ENCODE data around the gene CPD.
"Not testable (repeated sequence)": the region's sequence is repeated elsewhere in the genome, so short reads cannot be mapped to it uniquely, and the experiment has no call there.

CPD gene

DNA sequence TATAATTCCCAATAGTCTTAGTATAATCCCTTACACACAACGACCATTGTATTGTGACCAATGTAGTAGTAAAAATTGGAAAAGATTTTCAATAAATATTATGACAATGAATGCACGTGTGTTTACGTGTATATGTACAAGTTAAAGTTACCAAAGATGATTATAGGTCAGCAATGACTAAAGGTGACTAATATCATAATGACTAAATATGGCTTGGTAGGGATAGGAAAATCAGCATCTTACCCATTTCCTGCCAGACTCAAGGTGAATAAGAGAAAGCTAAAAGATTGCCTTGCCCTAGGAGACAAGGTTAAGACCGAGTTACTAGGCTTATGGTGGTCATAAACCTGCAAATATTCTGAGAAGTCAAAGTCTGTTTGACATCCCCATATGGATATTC, 34.4 kb downstream of the CPD start:
- no peaks in the 10 kb centered on the region for H3K9me3 ChIP-seq (replicated peaks; ENCODE audit: low read length)
- no peaks in the 10 kb centered on the region for H3K27me3 ChIP-seq (ENCODE audit: control insufficient read depth, insufficient read depth, low read length)
- H3K4me2 ChIP-seq (ENCODE audit: low read length): no peak overlapping the region
- H3K4me3 ChIP-seq (ENCODE audit: low read length): no peak overlapping the region
- H3K36me3 ChIP-seq (ENCODE audit: insufficient read depth, low read length): no peaks in the 10 kb centered on the region
- H3K4me1 ChIP-seq (ENCODE audit: control insufficient read depth, insufficient read depth, low read length): peaks cover 7% of the 10 kb centered on the region
- no peak overlapping the region for H3K9ac ChIP-seq (ENCODE audit: low read depth, low read length)

DNA sequence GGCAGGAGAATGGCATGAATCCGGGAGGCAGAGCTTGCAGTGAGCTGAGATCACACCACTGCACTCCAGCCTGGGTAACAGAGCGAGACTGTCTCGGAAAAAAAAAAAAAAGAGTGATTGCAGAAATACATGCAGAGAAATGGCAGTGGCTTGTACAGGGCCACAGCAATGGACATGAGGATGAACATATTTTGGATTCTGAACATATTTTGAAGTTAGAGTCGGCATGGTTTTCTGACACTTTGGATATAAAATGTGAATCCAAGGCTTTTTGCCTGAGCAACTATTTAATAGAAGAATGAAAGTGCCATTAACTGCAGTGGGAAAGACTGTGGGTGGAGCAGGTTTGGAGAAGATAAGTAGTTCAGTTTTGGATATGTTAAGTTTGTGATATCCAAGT, 35.8 kb downstream of the CPD start:
- Histone ChIP-seq H3K36me3 (ENCODE audit: insufficient read depth, low read length) (no peaks in the 10 kb centered on the region), H3K9me3 (replicated peaks; ENCODE audit: low read length) (no peaks in the 10 kb centered on the region), H3K4me3 (ENCODE audit: low read length) (no peak overlapping the region), H3K27me3 (ENCODE audit: control insufficient read depth, insufficient read depth, low read length) (no peaks in the 10 kb centered on the region), H3K4me1 (ENCODE audit: control insufficient read depth, insufficient read depth, low read length) (peaks cover 7% of the 10 kb centered on the region), H3K9ac (ENCODE audit: low read depth, low read length) (no peak overlapping the region), H3K4me2 (ENCODE audit: low read length) (no peak overlapping the region)

DNA sequence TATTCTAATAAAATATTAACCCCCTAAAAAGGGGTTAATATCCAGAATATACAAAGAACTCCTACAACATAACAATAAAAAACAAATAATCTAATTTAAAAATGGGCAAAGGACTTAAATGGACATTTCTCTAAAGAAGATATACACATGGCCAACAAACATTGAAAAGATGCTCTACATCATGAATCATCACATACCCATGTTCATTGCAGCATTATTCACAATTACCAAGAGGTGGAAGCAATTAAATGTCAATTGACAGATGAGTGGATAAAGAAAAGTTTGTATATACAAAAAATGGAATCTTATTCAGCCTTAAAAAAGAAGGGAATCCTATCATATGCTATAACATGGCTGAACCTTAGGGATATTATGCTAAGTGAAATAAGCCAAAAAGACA, 36.8 kb downstream of the CPD start:
- Histone ChIP-seq H3K4me2 (ENCODE audit: low read length) (no peak overlapping the region), H3K9ac (ENCODE audit: low read depth, low read length) (no peak overlapping the region), H3K4me3 (ENCODE audit: low read length) (no peak overlapping the region), H3K36me3 (ENCODE audit: insufficient read depth, low read length) (no peaks in the 10 kb centered on the region), H3K27me3 (ENCODE audit: control insufficient read depth, insufficient read depth, low read length) (no peaks in the 10 kb centered on the region), H3K9me3 (replicated peaks; ENCODE audit: low read length) (no peaks in the 10 kb centered on the region), H3K4me1 (ENCODE audit: control insufficient read depth, insufficient read depth, low read length) (peaks cover 7% of the 10 kb centered on the region)

DNA sequence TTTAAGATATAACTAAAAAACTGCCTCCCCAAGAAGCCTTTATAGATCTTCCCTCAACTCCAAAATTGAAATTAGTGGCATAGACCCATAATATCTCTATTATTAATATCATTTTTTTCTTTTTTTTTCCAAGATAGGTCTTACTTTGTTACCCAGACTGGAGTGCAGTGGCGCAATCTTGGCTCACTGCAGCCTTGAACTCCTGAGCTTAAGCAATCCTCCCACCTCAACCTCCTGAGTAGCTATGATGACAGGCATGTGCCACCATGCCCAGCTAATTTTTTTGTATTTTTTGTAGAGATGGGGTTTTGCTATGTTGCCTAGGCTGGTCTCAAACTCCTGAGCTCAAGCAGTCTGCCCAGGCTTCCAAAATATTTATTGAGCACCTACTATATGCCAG, 39.3 kb downstream of the CPD start:
- H3K36me3 ChIP-seq (ENCODE audit: insufficient read depth, low read length); H3K4me2 ChIP-seq (ENCODE audit: low read length); H3K4me1 ChIP-seq (ENCODE audit: control insufficient read depth, insufficient read depth, low read length); H3K9ac ChIP-seq (ENCODE audit: low read depth, low read length); H3K4me3 ChIP-seq (ENCODE audit: low read length); H3K27me3 ChIP-seq (ENCODE audit: control insufficient read depth, insufficient read depth, low read length); H3K9me3 ChIP-seq (replicated peaks; ENCODE audit: low read length): not testable (repeated sequence)

DNA sequence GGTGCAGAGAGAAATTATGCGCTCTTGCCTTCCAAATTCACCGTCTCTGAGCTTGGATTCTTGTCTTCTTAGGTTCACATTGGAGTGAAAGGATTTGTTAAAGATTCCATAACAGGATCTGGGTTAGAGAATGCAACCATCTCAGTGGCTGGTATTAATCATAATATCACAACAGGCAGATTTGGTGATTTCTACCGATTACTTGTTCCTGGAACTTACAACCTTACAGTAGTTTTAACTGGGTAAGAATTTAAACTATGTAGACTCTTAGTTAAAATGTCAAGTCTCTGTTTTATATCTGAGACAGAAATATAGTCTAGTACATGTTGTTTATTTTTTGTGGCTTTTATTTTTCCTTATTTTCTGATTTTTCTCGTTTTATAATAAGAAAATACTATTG, 42.9 kb downstream of the CPD start:
- H3K36me3 ChIP-seq (ENCODE audit: insufficient read depth, low read length): peaks cover 15% of the 10 kb centered on the region
- no peaks in the 10 kb centered on the region for H3K4me1 ChIP-seq (ENCODE audit: control insufficient read depth, insufficient read depth, low read length)
- no peaks in the 10 kb centered on the region for H3K27me3 ChIP-seq (ENCODE audit: control insufficient read depth, insufficient read depth, low read length)
- H3K4me2 ChIP-seq (ENCODE audit: low read length): no peak overlapping the region
- no peak overlapping the region for H3K9ac ChIP-seq (ENCODE audit: low read depth, low read length)
- H3K4me3 ChIP-seq (ENCODE audit: low read length): no peak overlapping the region
- H3K9me3 ChIP-seq (replicated peaks; ENCODE audit: low read length): no peaks in the 10 kb centered on the region

DNA sequence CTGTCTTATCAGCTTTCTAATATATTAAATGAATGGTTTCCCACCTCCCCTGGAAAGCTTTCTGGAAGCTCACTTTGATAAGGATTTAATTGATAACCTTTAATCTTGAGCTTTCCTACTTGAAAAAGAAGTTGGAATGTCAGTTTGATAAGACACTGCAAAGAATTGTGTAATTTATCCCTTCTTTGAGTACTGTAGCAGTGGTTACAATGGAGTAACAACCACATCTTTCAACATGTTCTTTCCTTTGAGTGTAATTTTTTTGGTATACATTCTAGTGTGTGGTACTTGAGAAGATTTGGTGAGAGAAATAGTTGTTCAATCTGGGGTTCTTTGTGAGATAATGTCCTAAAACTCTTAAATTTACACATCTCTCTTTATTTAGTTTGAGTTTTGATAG, 43.4 kb downstream of the CPD start:
- H3K4me2 ChIP-seq (ENCODE audit: low read length): no peak overlapping the region
- H3K36me3 ChIP-seq (ENCODE audit: insufficient read depth, low read length): peaks cover 15% of the 10 kb centered on the region
- H3K4me3 ChIP-seq (ENCODE audit: low read length): no peak overlapping the region
- no peaks in the 10 kb centered on the region for H3K9me3 ChIP-seq (replicated peaks; ENCODE audit: low read length)
- H3K4me1 ChIP-seq (ENCODE audit: control insufficient read depth, insufficient read depth, low read length): no peaks in the 10 kb centered on the region
- H3K27me3 ChIP-seq (ENCODE audit: control insufficient read depth, insufficient read depth, low read length): no peaks in the 10 kb centered on the region
- H3K9ac ChIP-seq (ENCODE audit: low read depth, low read length): no peak overlapping the region

DNA sequence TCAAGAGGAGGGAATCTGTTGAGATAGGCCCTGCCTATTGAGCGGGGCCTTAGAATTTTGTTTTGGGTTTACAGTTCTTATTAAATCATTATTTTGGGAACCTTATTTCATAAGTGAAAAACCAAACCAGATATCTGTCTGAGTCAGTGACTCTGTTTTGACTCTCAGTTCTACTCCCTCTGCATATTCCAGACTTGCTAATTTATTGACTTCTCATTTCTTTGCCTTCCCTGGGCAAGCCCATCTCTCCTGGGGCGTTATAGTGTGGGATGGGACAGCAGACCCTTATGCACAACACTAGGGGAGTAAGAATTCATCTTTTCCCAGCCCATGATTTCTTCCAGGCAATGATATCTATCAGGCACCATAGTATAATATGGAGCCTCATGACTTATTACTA, 45.7 kb downstream of the CPD start:
- H3K36me3 ChIP-seq (ENCODE audit: insufficient read depth, low read length): peaks cover 15% of the 10 kb centered on the region
- no peak overlapping the region for H3K9ac ChIP-seq (ENCODE audit: low read depth, low read length)
- H3K4me2 ChIP-seq (ENCODE audit: low read length): no peak overlapping the region
- peaks cover 2% of the 10 kb centered on the region for H3K4me1 ChIP-seq (ENCODE audit: control insufficient read depth, insufficient read depth, low read length)
- no peaks in the 10 kb centered on the region for H3K9me3 ChIP-seq (replicated peaks; ENCODE audit: low read length)
- no peak overlapping the region for H3K4me3 ChIP-seq (ENCODE audit: low read length)
- H3K27me3 ChIP-seq (ENCODE audit: control insufficient read depth, insufficient read depth, low read length): no peaks in the 10 kb centered on the region

DNA sequence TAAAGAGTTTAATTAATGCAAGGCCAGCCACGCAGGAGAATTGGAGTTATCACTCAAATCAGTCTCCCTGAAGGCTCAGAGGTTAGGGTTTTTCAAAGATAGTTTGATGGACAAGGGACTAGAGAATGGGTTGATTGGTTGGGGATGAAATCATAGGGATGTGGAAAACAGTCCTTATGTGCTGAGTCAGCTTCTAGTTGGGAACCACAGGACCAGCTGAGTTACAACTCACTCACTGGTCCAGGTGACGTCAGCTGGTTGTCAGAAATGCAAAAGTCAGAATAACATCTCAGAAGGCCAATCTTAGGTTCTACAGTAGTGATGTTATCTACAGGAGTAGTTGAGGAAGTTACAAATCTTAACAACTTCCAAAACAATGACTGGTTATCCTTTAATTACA, 47.6 kb downstream of the CPD start:
- Histone ChIP-seq H3K4me1 (ENCODE audit: control insufficient read depth, insufficient read depth, low read length) (peaks cover 5% of the 10 kb centered on the region), H3K9me3 (replicated peaks; ENCODE audit: low read length) (no peaks in the 10 kb centered on the region), H3K4me2 (ENCODE audit: low read length) (no peak overlapping the region), H3K4me3 (ENCODE audit: low read length) (no peak overlapping the region), H3K9ac (ENCODE audit: low read depth, low read length) (no peak overlapping the region), H3K36me3 (ENCODE audit: insufficient read depth, low read length) (peaks cover 15% of the 10 kb centered on the region), H3K27me3 (ENCODE audit: control insufficient read depth, insufficient read depth, low read length) (no peaks in the 10 kb centered on the region)

DNA sequence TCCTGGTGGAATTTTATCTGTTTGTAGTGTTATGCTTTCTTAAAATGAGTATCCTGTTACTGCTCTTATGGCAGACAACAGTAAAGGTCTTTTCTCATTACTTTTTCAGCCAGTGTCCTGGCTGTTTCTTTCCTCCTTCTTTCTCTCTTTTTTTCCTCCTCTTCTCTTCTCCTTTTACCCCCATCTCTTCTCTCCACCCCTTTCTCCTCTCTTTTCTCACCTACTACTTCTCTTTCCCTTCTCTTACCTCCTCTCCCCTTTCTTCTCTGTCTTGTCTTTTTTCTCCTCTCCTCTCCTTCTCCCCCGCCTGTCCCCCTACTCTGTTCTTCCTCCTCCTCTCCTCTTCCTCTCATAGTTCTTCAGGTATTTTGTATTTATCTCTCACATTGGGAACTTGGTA, 48.9 kb downstream of the CPD start:
- H3K9ac ChIP-seq (ENCODE audit: low read depth, low read length): no peak overlapping the region
- H3K36me3 ChIP-seq (ENCODE audit: insufficient read depth, low read length): peaks cover 18% of the 10 kb centered on the region
- H3K27me3 ChIP-seq (ENCODE audit: control insufficient read depth, insufficient read depth, low read length): no peaks in the 10 kb centered on the region
- no peak overlapping the region for H3K4me3 ChIP-seq (ENCODE audit: low read length)
- no peak overlapping the region for H3K4me2 ChIP-seq (ENCODE audit: low read length)
- peaks cover 5% of the 10 kb centered on the region for H3K4me1 ChIP-seq (ENCODE audit: control insufficient read depth, insufficient read depth, low read length)
- no peaks in the 10 kb centered on the region for H3K9me3 ChIP-seq (replicated peaks; ENCODE audit: low read length)

DNA sequence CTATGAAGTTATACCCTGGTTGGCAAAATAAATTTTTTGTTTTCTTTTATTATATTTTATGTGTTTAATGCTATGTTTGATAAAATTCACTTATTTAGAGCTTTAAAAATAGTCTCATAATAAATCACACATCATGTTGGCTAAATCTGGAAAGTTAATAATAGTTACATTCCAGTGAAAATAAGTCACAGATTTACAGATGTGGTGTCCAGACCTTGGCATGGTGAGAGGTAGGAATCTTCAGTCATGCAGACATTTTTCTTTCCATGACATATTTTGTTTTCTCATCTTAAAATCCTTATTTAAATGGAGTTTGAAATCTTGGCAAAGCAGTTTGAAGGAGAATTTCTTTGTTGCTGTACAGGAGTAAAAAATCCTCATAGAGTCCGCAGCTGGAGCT, 50.4 kb downstream of the CPD start:
- H3K4me2 ChIP-seq (ENCODE audit: low read length): no peak overlapping the region
- no peak overlapping the region for H3K4me3 ChIP-seq (ENCODE audit: low read length)

DNA sequence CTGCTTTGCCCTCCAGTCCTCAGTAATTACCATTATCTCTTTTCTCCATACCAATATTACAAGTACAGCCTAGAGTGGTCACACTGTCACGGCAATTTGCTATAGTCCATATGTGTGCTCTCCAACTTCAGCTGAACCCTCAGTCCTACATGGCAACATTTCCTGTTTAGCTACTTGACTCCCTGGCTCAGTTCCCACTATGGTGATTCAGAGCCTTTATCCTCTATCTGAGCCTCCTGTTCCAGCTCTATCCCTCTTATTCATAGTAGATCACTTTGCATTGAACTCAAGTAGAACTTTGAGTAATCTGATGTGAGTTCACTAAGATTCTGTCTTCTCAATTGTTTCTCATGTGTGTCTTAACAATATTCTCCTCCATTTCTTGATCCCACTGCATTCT, 54.8 kb downstream of the CPD start:
- Histone ChIP-seq H3K4me3 (ENCODE audit: low read length) (no peak overlapping the region), H3K36me3 (ENCODE audit: insufficient read depth, low read length) (peaks cover 3% of the 10 kb centered on the region)

More for the DNA sequence above, 50.4 kb downstream of the CPD start:
- H3K27me3 ChIP-seq (ENCODE audit: control insufficient read depth, insufficient read depth, low read length): no peaks in the 10 kb centered on the region
- peaks cover 15% of the 10 kb centered on the region for H3K4me1 ChIP-seq (ENCODE audit: control insufficient read depth, insufficient read depth, low read length)
- no peaks in the 10 kb centered on the region for H3K9me3 ChIP-seq (replicated peaks; ENCODE audit: low read length)
- peaks cover 4% of the 10 kb centered on the region for H3K36me3 ChIP-seq (ENCODE audit: insufficient read depth, low read length)
- H3K9ac ChIP-seq (ENCODE audit: low read depth, low read length): no peak overlapping the region

DNA sequence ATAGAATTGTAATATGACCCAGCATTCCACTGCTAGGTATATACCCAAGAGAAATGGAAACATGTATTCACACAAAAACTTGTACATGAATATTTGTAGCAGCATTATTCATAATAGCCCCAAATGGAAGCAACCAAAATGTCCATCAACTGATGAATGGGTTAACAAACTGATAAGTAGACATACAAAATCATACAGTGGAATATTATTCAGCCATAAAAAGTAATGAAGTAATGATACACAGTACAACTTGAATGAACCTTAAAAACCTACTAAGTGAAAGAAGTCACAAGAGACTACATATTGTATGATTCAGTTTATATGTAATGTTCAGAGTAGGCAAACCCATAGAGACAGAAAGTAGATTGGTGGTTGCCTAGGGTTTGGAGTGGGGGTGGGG, 58.0 kb downstream of the CPD start:
- no peak overlapping the region for H3K4me3 ChIP-seq (ENCODE audit: low read length)

More for the DNA sequence above, 54.8 kb downstream of the CPD start:
- Histone ChIP-seq H3K9ac (ENCODE audit: low read depth, low read length) (no peak overlapping the region), H3K27me3 (ENCODE audit: control insufficient read depth, insufficient read depth, low read length) (no peaks in the 10 kb centered on the region), H3K4me2 (ENCODE audit: low read length) (no peak overlapping the region), H3K9me3 (replicated peaks; ENCODE audit: low read length) (no peaks in the 10 kb centered on the region), H3K4me1 (ENCODE audit: control insufficient read depth, insufficient read depth, low read length) (peaks cover 15% of the 10 kb centered on the region)

More for the DNA sequence above, 58.0 kb downstream of the CPD start:
- Histone ChIP-seq H3K27me3 (ENCODE audit: control insufficient read depth, insufficient read depth, low read length) (no peaks in the 10 kb centered on the region), H3K4me2 (ENCODE audit: low read length) (no peak overlapping the region), H3K9ac (ENCODE audit: low read depth, low read length) (no peak overlapping the region), H3K4me1 (ENCODE audit: control insufficient read depth, insufficient read depth, low read length) (peaks cover 10% of the 10 kb centered on the region), H3K9me3 (replicated peaks; ENCODE audit: low read length) (no peaks in the 10 kb centered on the region), H3K36me3 (ENCODE audit: insufficient read depth, low read length) (peaks cover 3% of the 10 kb centered on the region)
